Measurements from ENCODE around the gene TBC1D14. TPM values are rescaled to one million over a fixed set of nuclear protein-coding genes. Genes with fewer than 3 reads are reported as not detected.

Gene TBC1D14
- total and polyA plus RNA-seq, 9 of the 15 experiments (the other 6 are each of a cell fraction or from before 2014, with no cell fraction given), result 2.1 to 59.6 (median 44.8) TPM

- ATAC-seq, result peak; percentile 95
- peak; percentile 58 to 80 (median 68) for DNase-seq (ENCODE audit: extremely low read depth in 1 of 4, low spot score in 3 of 4)
- in situ Hi-C loops (cut with MboI), result no loop called here
- 23% methylated on average over 3 of the region's 3 CpGs for WGBS (ENCODE audit: insufficient coverage, low coverage, missing lambda C conversion rate)
- H3K4me1 ChIP-seq (replicated peaks in 1 of 2; ENCODE audit: control insufficient read depth in 2 of 2, insufficient read depth in 2 of 2, low read length in 2 of 2), result no peaks in the 10 kb centered on the region; a peak in 1 of 5 replicates
- FAIRE-seq, result peak; percentile 89
- no peaks in the 10 kb centered on the region for H3K9me3 ChIP-seq (replicated peaks; ENCODE audit: control insufficient read depth, insufficient read depth, low read depth, low read length)
- H3K36me3 ChIP-seq (ENCODE audit: control insufficient read depth, insufficient read depth, low read length), result peaks cover 76% of the 10 kb centered on the region
- POLR2A ChIA-PET, result interaction anchor here (0.6 to 2.0 kb wide), 15 partner anchors 9 to 243 kb away, joined by 3 to 8 read pairs (median 3); partner anchors contain the start of gene GRPEL1
- no peak overlapping the region for H3K9ac ChIP-seq (ENCODE audit: insufficient read depth in 1 of 2, low read depth in 2 of 2, low read length in 2 of 2)
- H3K27me3 ChIP-seq (ENCODE audit: control insufficient read depth in 2 of 2, insufficient read depth in 2 of 2, low read length in 2 of 2), result no peaks in the 10 kb centered on the region
- CTCF ChIA-PET (ENCODE audit: low intra/inter-chr PET ratio), result interaction anchor here (1.0 to 4.7 kb wide), 2 partner anchors 153 to 156 kb away, joined by 3 to 66 read pairs; no protein-coding TSS in a partner anchor
- BruUV-seq (replicated peaks), result no TSS peak
- H2AFZ ChIP-seq (ENCODE audit: low read depth, low read length), result no peak overlapping the region
- H3K4me2 ChIP-seq (ENCODE audit: insufficient read depth, low read length), result no peak overlapping the region
- H3K4me3 ChIP-seq, result no peak overlapping the region
- no peaks in the 10 kb centered on the region for H3K9me1 ChIP-seq (ENCODE audit: control insufficient read depth, insufficient read depth, low read length)
- intact Hi-C loops (cut with micrococcal nuclease), result loop anchor here (1.0 kb wide), 2 partner anchors 91 to 154 kb away; no protein-coding TSS in a partner anchor
- peaks cover 5% of the 10 kb centered on the region for H4K20me1 ChIP-seq (replicated peaks; ENCODE audit: control insufficient read depth, insufficient read depth, low read length)
- H3K27ac ChIP-seq (ENCODE audit: extremely low read depth, low read depth, low read length), result no peak overlapping the region
- 0 out of 3 replicates have a peak, but pooled peaks cover 7% of the 10 kb centered on the region for H3K79me2 ChIP-seq (ENCODE audit: control insufficient read depth, insufficient read depth, low read length)
- TF ChIP-seq SMC3 (conservative IDR thresholded peaks at IDR 0.05; ENCODE audit: insufficient read depth, low read depth, low read length) (peak; percentile 97), CTCFL (IDR thresholded peaks at IDR 0.05; ENCODE audit: borderline replicate concordance, insufficient read depth, low read depth, low read length, poor library complexity, severe bottlenecking) (peak; percentile 89), STAG1 (CRISPR knock-in tag; IDR thresholded peaks at IDR 0.05; ENCODE audit: borderline replicate concordance) (peak; percentile 83), CREBBP (IDR thresholded peaks at IDR 0.05; ENCODE audit: low read depth, low read length) (no peak), RBM39 (optimal IDR thresholded peaks at IDR 0.05; ENCODE audit: low read depth, low read length) (peak; percentile 45), HCFC1 (IDR thresholded peaks at IDR 0.05; ENCODE audit: low read depth, low read length) (0 out of 2 replicates have a peak, but pooled peaks have one; percentile 12), SMARCC2 (IDR thresholded peaks at IDR 0.05; ENCODE audit: low read depth) (no peak)
- TF ChIP-seq, protein P1, sequence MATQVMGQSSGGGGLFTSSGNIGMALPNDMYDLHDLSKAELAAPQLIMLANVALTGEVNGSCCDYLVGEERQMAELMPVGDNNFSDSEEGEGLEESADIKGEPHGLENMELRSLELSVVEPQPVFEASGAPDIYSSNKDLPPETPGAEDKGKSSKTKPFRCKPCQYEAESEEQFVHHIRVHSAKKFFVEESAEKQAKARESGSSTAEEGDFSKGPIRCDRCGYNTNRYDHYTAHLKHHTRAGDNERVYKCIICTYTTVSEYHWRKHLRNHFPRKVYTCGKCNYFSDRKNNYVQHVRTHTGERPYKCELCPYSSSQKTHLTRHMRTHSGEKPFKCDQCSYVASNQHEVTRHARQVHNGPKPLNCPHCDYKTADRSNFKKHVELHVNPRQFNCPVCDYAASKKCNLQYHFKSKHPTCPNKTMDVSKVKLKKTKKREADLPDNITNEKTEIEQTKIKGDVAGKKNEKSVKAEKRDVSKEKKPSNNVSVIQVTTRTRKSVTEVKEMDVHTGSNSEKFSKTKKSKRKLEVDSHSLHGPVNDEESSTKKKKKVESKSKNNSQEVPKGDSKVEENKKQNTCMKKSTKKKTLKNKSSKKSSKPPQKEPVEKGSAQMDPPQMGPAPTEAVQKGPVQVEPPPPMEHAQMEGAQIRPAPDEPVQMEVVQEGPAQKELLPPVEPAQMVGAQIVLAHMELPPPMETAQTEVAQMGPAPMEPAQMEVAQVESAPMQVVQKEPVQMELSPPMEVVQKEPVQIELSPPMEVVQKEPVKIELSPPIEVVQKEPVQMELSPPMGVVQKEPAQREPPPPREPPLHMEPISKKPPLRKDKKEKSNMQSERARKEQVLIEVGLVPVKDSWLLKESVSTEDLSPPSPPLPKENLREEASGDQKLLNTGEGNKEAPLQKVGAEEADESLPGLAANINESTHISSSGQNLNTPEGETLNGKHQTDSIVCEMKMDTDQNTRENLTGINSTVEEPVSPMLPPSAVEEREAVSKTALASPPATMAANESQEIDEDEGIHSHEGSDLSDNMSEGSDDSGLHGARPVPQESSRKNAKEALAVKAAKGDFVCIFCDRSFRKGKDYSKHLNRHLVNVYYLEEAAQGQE (IDR thresholded peaks at IDR 0.05; ENCODE audit: borderline replicate concordance), result peak; percentile 85
- TF ChIP-seq, protein P1 (CRISPR knock-in tag; IDR thresholded peaks at IDR 0.05; ENCODE audit: low read depth), result no peak
Measured at GRCh38 chr4:6873792-6874461, 35.7 kb upstream of the TBC1D14 start.

Data from K562 (cell line).